ENCODE data around the gene CD244. TPM values are rescaled to one million over a fixed set of nuclear protein-coding genes. Genes with fewer than 3 reads are reported as not detected.
A peak's percentile ranks its signal among the peaks of the same experiment; 100 is the strongest.
"Not testable (repeated sequence)": the region's sequence is repeated elsewhere in the genome, so short reads cannot be mapped to it uniquely, and the experiment has no call there.

The CD244 gene
- not detected in 2 replicates for total RNA-seq (2014; rRNA removed; shearing (Covaris generic))

GRCh38 chr1:160862203-160863060 is at the start of gene CD244:
TSS of gene CD244 (minus strand) at chr1:160862887. CDS start at chr1:160862677, 210 bp downstream.
- peak; percentile 64 for DNase-seq (ENCODE audit: low read depth)

DNA sequence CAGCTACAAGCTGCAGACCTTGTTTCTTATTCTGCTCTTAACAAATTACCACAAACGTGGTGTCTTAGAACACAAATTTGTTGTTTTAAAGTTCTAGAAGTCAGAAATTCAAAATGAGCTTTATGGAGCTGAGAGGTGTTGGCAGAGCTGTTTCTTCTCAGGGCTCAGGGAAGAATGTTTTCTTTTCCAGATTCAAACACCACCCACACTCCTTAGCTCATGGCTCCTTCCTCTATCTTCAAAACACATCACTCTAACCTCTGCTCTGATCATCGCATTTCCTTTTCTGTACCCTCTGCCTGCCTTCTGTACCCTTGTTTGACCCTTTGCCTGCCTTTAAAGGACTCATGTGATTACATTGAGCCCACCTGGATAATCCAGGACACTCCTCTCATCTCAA is 49.2 kb upstream of the CD244 start:
- DNase-seq (ENCODE audit: low read depth), result no peak

DNA sequence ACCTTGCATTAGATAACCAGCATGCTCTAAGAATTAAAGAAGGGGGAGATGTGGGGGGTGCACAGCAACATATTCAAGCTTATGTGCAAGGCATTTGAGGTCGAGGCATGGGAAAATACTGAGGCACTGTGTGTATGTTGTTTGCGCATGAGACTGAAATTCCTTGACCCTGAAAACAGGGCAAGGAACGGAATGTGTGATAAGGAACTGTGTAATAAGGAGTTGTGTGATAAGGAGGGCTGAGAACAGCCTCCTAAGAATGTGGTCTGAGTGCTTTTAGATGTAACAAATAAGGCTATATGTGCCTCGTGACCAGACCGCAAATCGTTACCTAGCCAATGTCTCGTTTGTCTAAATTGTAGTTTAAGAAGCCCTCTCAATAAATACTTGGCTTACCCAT is 48.8 kb upstream of the CD244 start:
- no peak for DNase-seq (ENCODE audit: low read depth)

GRCh38 chr1:160910170-160910750 is 47.6 kb upstream of the CD244 start:
- DNase-seq (ENCODE audit: low read depth), result no peak

DNA sequence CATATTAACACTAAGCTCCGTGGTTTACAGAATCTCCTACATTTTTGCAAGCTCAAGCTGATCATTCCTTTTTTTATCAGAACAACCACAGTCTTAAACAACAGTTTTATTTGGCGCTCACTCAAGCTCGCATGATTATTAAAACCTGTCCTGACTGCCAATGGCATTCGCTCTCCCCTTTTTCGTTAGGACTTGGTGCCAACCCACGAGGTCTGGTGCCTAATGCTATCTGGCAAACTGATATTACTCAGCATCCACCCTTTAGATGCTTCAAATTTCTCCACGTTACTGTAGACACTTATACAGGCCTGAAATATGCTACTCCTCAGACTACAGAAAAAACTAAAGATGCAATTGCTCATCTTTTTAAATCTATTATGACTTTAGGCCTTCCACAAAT is 45.3 kb upstream of the CD244 start:
- DNase-seq (ENCODE audit: low read depth), result no peak

DNA sequence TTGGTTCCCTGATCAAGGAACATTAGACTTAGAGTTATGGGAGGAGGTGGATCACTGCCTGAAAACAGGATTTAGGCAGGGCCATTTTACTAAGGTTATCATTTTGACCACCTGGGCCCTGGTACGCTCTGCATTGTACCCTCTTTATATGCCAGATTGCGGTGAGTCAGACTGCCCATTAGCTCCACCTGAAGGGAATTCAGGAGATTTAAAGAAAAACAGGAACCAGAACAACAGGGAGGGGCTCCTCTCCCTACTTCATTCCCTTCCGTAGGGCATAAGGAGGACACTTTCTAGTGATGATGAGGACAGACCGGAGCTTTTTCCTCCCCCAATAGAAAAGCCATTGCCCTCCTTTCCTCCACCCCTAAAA is 42.9 kb upstream of the CD244 start:
- no peak for DNase-seq (ENCODE audit: low read depth)

DNA sequence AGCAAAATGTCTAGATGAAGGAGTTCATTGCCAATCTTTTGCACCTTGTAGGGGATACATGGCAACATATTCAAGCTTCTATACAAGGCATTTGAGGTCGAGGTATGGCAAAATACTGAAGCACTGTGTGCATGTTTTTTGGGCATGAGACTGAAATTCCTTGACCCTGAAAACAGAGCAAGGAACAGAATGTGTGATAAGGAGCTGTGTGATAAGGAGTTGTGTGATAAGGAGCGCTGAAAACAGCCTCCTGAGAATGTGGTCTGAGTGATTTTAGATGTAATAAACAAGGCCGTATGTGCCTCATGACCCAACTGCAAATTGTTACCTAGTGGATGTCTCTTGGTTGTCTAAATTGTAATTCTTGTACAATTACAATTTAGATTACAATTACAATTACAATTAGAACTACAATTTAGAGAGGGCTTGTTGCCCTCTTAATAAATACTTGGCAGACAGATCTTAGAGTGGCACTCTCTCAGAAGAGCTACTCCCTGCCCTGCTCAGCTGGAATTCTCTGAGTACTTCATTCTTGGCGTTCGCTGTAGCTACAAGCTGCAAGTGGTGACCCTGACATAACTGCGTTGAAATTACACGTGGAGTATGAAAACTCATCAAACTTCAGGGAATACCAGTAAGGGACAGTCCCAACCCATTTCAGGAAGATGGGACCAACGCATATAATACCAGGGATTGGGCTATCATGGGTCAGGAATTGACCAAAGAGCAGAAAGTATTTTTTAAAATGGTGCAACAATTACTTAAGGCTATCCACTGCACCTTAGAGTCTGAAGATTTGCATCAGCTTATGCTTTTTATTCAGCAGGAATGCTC is 42.3 kb upstream of the CD244 start:
- DNase-seq (ENCODE audit: low read depth), result no peak

GRCh38 chr1:160902251-160902650 is 39.6 kb upstream of the CD244 start:
- not testable (repeated sequence) for DNase-seq (ENCODE audit: low read depth)

DNA sequence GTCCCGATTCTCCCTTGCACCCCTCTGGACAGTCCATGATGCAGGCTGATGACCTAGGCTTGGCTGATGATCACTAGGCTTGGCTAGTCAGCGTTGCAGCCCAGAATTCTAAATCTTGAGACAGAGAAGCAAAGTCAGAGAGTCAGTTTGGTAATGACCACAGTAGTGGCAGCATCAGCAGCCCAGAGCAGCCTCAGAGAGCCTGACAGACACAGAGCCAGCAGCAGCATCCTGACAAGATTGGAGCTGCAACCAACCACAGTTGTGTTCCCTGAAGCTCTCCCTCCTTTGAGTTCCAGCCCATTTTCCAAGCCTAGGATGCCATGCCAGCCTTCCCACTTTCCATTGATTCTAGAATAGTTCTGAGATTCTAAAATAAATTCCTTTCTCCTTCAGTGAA is 39.1 kb upstream of the CD244 start:
- DNase-seq (ENCODE audit: low read depth), result no peak

- DNase-seq (ENCODE audit: low read depth), result not testable (repeated sequence)
Measured at GRCh38 chr1:160900683-160901082, 38.0 kb upstream of the CD244 start.

GRCh38 chr1:160894368-160895135 is 31.9 kb upstream of the CD244 start:
- not testable (repeated sequence) for DNase-seq (ENCODE audit: low read depth)

GRCh38 chr1:160891474-160891873 is 28.8 kb upstream of the CD244 start:
- DNase-seq (ENCODE audit: low read depth), result no peak

DNA sequence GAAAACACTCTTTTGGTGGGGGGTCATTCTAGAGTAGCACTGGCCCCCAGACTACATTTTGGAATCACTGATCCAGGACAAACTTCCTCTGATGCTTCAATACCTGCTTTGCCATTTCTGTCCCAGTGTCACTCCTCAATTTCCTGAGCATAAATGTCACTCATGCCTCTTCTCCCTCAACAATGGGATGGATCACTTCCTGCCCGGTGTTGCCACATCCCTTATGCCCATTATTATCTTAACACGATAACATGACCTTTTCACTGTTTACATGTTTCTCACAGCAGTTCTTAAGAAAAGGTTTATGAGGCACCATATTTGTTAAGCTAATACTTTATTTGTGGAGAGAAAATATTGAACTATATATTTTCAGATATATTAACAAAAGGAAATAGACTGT is 26.2 kb upstream of the CD244 start:
- no peak for DNase-seq (ENCODE audit: low read depth)

DNA sequence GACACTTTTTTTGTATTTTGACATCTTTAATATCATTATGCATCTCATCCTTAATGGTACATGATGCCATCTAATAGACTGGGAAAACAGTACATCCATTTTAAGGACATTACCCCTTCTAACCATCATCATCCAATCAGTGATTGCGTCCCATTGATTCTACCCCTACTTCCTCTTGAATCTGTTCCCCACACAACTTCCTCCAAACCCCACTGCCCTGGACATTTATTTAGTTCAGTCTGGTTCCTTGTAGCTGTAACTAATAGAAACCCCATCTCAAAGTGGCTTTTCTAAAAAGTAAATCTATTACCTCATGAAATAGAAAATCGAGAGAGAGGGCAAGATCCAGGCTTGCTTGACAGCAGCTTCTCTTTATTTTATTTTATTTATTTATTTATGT is 24.4 kb upstream of the CD244 start:
- no peak for DNase-seq (ENCODE audit: low read depth)

- DNase-seq (ENCODE audit: low read depth), result no peak
Measured at GRCh38 chr1:160885042-160885441, 22.4 kb upstream of the CD244 start, which contains the start of gene ITLN1. TSS of gene ITLN1 (minus strand) at chr1:160885180. CDS start at chr1:160884877, 303 bp downstream.

DNA sequence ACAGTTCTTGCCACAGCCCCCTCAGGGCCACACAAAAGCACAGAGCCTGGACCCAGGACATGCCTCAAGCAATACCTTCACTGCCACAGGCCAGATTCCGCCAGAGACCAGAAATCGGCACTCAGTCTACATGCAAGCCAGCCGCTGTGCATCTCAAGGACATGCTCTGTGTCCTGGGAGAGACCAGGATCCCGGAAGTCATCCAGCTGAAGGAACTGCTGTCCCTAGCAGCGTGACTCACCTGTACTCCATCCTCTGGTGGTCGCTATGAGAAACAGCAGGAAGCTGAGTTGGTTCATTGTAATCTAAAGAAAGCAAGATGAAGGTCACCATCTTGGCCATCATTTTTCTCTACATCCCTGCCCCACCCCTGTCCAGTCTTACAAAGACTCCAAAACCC is 21.9 kb upstream of the CD244 start:
- DNase-seq (ENCODE audit: low read depth), result peak; percentile 40

- DNase-seq (ENCODE audit: low read depth), result no peak
Measured at GRCh38 chr1:160883581-160884513, 21.2 kb upstream of the CD244 start.

GRCh38 chr1:160882582-160882981 is 19.9 kb upstream of the CD244 start:
- no peak for DNase-seq (ENCODE audit: low read depth)

DNA sequence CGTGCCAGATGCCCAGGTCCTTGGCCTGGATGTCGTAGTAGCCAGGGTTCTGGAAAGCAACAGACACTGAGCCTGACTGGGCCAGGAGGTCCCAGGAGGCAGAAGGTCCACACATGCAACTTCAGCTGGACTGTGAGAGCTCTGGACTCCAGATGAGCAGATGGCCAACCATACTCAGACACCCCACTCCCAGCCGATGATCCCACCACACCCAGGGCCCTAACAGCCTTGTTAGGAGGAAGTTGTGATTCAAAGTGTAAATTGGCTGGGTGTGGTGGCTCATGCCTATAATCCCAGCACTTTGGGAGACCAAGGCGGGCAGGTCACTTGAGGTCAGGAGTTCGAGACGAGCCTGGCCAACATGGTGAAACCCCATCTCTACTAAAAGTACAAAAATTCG is 18.6 kb upstream of the CD244 start:
- not testable (repeated sequence) for DNase-seq (ENCODE audit: low read depth)

GRCh38 chr1:160880216-160880615 is 17.5 kb upstream of the CD244 start:
- no peak for DNase-seq (ENCODE audit: low read depth)
